Ovary (tissue), 9 donors: Measurements from ENCODE around the gene NDE1. TPM values are rescaled to one million over a fixed set of nuclear protein-coding genes. Genes with fewer than 3 reads are reported as not detected.
"Not testable (repeated sequence)": the region's sequence is repeated elsewhere in the genome, so short reads cannot be mapped to it uniquely, and the experiment has no call there.

Source experiments
- DNase-seq, 5 donors: peaks; one replicate each; pipeline ENCODE4 v3.0.0-alpha.2; 2019 to 2020
- H3K27ac ChIP-seq, 2 donors: fragments of 200-600 bp; one replicate each; pipeline versions ENCODE4 v1.5.1 to v1.8.0; 2019 to 2022
- H3K27me3 ChIP-seq: fragments of 200-600 bp; one replicate; pipeline ENCODE4 v1.8.0; 2022
- H3K36me3 ChIP-seq: fragments of 200-600 bp; sonication (generic); one replicate; pipeline ENCODE4 v1.5.1; 2019
- H3K4me1 ChIP-seq: one replicate; pipeline ENCODE4 v1.8.1; 2013; ENCODE audit warnings: mild to moderate bottlenecking, moderate library complexity; ENCODE audit not compliant: insufficient read depth
- H3K4me3 ChIP-seq: fragments of 200-600 bp; sonication (generic); one replicate; pipeline ENCODE4 v1.5.1; 2017
- H3K9me3 ChIP-seq, 2 donors: fragments of 200-600 bp in 1 of 2; sonication (generic) in 1 of 2; one replicate each; pipeline versions ENCODE4 v1.5.1 to v1.8.1; 2013 to 2019; ENCODE audit warnings: mild to moderate bottlenecking in 1 of 2, moderate library complexity in 1 of 2
- EP300 ChIP-seq: sonication (generic); formaldehyde crosslinking; IDR thresholded peaks from one replicate; pipeline ENCODE4 v1.6.1; 2017; ENCODE audit warnings: antibody characterized with exemption
- POLR2A ChIP-seq: fragments of 450-650 bp; IDR thresholded peaks from one replicate; pipeline ENCODE4 v1.6.1; 2017; ENCODE audit warnings: antibody characterized with exemption, mild to moderate bottlenecking, moderate library complexity
- WGBS, 3 donors: extraction: QIAGEN DNeasy Blood & Tissue Kit in 1 of 3; methylation state at CpG; one replicate each; pipeline versions ENCODE4 v1.1.5 to v1.1.7; 2013 to 2017; 5-methylcytosine and 5-hydroxymethylcytosine counted together
- intact Hi-C, 4 donors: fragments of 100-400 bp; cut with DNase I; formaldehyde crosslinking; loops; one replicate each; pipeline versions ENCODE4 v1.11.0 to v1.15.1; 2022 to 2023
- polyA plus RNA-seq, 2 donors: library from polyadenylated mRNA; stranded (reverse); fragments of 200-250 nt in 1 of 2; fragments of 350-450 nt in 1 of 2; fragmentation: Illumina TruSeq in 1 of 2; extraction: RNeasy Lipid Tissue Mini Kit (QIAGEN cat#74804) in 1 of 2; gene quantifications; one replicate each; pipeline ENCODE4 v1.2.3, GENCODE V29; 2013 to 2014
- total RNA-seq, 7 donors: library from RNA; depleted of rRNA in 2 of 7; stranded (reverse); fragments of >200 nt in 2 of 7; fragmentation: NEBNext Ultra II Directional in 3 of 7; extraction: Animal tissue kit (Norgen Biotek cat#: 25700) in 3 of 7; gene quantifications; one replicate each; pipeline versions ENCODE4 v1.1.0 to v1.2.4, GENCODE V29; 2016 to 2023
- TF ChIP-seq, protein P1 (sequence below), 3 donors: fragments of 450-650 bp in 2 of 3; fragments of 200-600 bp in 1 of 3; IDR thresholded peaks; one replicate each; pipeline versions ENCODE4 v1.5.1 to v1.8.0; 2016 to 2022; ENCODE audit warnings: antibody characterized with exemption in 3 of 3, mild to moderate bottlenecking in 1 of 3
- donor health status: DM: no; HTN: no; CAD: no; lungs with moderate emphysema.
- donor health status: DM: no; HTN: no; CAD: no.
- donor health status: Bipolar disorder and iron deficiency.
- donor health status: DM: yes; HTN: yes; CAD: no.
- donor health status: DM: no; HTN: no; CAD: no.
- donor health status: DM: yes; HTN: yes; CAD: no.

NDE1 gene
- total and polyA plus RNA-seq, 9 donors: 9.8 to 31.9 (median 22.4) TPM

- no peak for DNase-seq
- H3K4me1 ChIP-seq: peaks cover 4% of the 10 kb centered on the region
- TF ChIP-seq EP300 (no peak), POLR2A (no peak)
- TF ChIP-seq, protein P1, sequence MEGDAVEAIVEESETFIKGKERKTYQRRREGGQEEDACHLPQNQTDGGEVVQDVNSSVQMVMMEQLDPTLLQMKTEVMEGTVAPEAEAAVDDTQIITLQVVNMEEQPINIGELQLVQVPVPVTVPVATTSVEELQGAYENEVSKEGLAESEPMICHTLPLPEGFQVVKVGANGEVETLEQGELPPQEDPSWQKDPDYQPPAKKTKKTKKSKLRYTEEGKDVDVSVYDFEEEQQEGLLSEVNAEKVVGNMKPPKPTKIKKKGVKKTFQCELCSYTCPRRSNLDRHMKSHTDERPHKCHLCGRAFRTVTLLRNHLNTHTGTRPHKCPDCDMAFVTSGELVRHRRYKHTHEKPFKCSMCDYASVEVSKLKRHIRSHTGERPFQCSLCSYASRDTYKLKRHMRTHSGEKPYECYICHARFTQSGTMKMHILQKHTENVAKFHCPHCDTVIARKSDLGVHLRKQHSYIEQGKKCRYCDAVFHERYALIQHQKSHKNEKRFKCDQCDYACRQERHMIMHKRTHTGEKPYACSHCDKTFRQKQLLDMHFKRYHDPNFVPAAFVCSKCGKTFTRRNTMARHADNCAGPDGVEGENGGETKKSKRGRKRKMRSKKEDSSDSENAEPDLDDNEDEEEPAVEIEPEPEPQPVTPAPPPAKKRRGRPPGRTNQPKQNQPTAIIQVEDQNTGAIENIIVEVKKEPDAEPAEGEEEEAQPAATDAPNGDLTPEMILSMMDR (IDR thresholded peaks at IDR 0.05): no peak
- WGBS, 3 donors: 63 to 70% (median 68%) methylated on average over 7 of the region's 7 CpGs
- intact Hi-C loops: no loop called here
- no peak overlapping the region for H3K4me3 ChIP-seq
- no peaks in the 10 kb centered on the region for H3K9me3 ChIP-seq
- H3K27ac ChIP-seq: no peak overlapping the region
- no peaks in the 10 kb centered on the region for H3K27me3 ChIP-seq
- no peaks in the 10 kb centered on the region for H3K36me3 ChIP-seq
Observed at GRCh38 chr16:15647294-15648014, 2.6 kb upstream of the NDE1 start.

GRCh38 chr16:15648135-15648730 is 1.8 kb upstream of the NDE1 start:
- peaks cover 4% of the 10 kb centered on the region for H3K4me1 ChIP-seq
- no peak for TF ChIP-seq EP300
- no peak overlapping the region for H3K4me3 ChIP-seq
- intact Hi-C loops: no loop called here
- no peaks in the 10 kb centered on the region for H3K27me3 ChIP-seq
- H3K27ac ChIP-seq: no peak overlapping the region
- DNase-seq: no peak
- no peaks in the 10 kb centered on the region for H3K9me3 ChIP-seq
- H3K36me3 ChIP-seq: no peaks in the 10 kb centered on the region
- whole genome bisulfite sequencing, 3 donors: 90 to 92% (median 91%) methylated on average over 9 of the region's 9 CpGs

DNA sequence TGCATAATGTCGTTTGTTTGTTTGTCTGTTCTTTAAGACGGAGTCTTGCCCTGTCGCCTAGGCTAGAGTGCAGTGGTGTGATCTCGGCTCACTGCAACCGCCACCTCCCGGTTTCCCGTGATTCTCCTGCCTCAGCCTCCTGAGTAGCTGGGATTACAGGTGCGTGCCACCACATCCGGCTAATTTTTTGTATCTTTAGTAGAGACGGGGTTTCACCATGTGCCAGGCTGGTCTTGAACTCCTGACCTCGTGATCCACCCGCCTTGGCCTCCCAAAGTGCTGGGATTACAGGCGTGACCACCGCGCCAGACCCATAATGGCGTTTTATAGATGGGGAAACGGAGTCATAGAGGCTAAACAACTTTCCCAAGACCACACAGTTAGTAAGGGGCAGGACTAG is 734 bp upstream of the NDE1 start:
- intact Hi-C loops, H3K27ac ChIP-seq, H3K36me3 ChIP-seq, H3K9me3 ChIP-seq, DNase-seq, H3K27me3 ChIP-seq, H3K4me1 ChIP-seq: not testable (repeated sequence)
- 57 to 62% (median 59%) methylated on average over 17 of the region's 17 CpGs for WGBS, 3 donors
- peak overlapping the region; percentile 73 for H3K4me3 ChIP-seq

DNA sequence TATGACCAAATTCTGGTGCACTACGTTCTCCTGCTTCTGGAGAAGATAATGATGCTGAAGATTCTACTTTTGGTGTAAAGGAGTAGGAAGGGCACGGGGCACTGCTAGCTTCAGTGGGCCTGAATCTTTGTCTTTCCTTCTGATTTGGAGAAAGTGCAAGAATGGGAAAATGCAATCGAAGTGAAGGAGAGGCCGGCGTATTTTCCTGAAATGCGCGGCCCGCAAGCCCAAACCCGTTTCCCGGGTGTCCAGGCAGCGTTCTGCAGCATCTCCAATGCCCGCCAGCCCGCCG is 372 bp upstream of the NDE1 start:
- Histone ChIP-seq H3K27ac (peak overlapping the region in 1 of 2 donors; percentile 89), H3K4me3 (peak overlapping the region; percentile 73), H3K36me3 (no peaks in the 10 kb centered on the region), H3K9me3 (no peaks in the 10 kb centered on the region), H3K27me3 (no peaks in the 10 kb centered on the region), H3K4me1 (peaks cover 4% of the 10 kb centered on the region)
- WGBS, 3 donors: 0 to 1% (median 1%) methylated on average over 14 of the region's 14 CpGs
- TF ChIP-seq POLR2A (no peak), EP300 (no peak)
- TF ChIP-seq, protein P1 (IDR thresholded peaks at IDR 0.05): no peak
- intact Hi-C loops: no loop called here
- no peak for DNase-seq

- Histone ChIP-seq H3K36me3 (no peaks in the 10 kb centered on the region), H3K9me3 (no peaks in the 10 kb centered on the region), H3K4me3 (peak overlapping the region; percentile 73), H3K4me1 (peaks cover 4% of the 10 kb centered on the region), H3K27ac (peak overlapping the region; percentile 77 to 89), H3K27me3 (no peaks in the 10 kb centered on the region)
- peak; percentile 50 to 67 (median 58) for DNase-seq
- no peak for TF ChIP-seq POLR2A
- TF ChIP-seq, protein P1 (IDR thresholded peaks at IDR 0.05): no peak
- no peak for TF ChIP-seq EP300
- 1 to 2% (median 1%) methylated on average over 18 of the region's 18 CpGs for WGBS, 3 donors
- intact Hi-C loops: no loop called here
Observed at GRCh38 chr16:15650698-15651171, 690 bp downstream of the NDE1 start.
